HEK293T (cell line): Measurements from ENCODE around the gene ESYT2.

Source experiments
- BHLHE40 ChIP-seq: fragments of 450-650 bp; IDR thresholded peaks from 2 replicates; pipeline ENCODE4 v1.6.1; 2016; ENCODE audit warnings: mild to moderate bottlenecking, moderate library complexity, borderline replicate concordance
- ELF4 ChIP-seq: fragments of 450-650 bp; IDR thresholded peaks from 2 replicates; pipeline ENCODE4 v1.6.1; 2017; ENCODE audit warnings: antibody characterized with exemption
- FOXA1 ChIP-seq: fragments of 450-650 bp; IDR thresholded peaks from 2 replicates; pipeline ENCODE4 v1.6.1; 2016; ENCODE audit warnings: mild to moderate bottlenecking
- FOXK2 ChIP-seq: fragments of 450-650 bp; IDR thresholded peaks from 2 replicates; pipeline ENCODE4 v1.6.1; 2016; ENCODE audit warnings: mild to moderate bottlenecking
- L3MBTL2 ChIP-seq: fragments of 450-650 bp; conservative IDR thresholded peaks from 2 replicates; pipeline ENCODE4 v1.6.1; 2016; ENCODE audit warnings: mild to moderate bottlenecking
- LEF1 ChIP-seq: fragments of 450-650 bp; IDR thresholded peaks from 2 replicates; pipeline ENCODE4 v1.6.1; 2017; ENCODE audit warnings: mild to moderate bottlenecking, borderline replicate concordance
- SP1 ChIP-seq: fragments of 450-650 bp; IDR thresholded peaks from 2 replicates; pipeline ENCODE4 v1.6.1; 2017
- SUZ12 ChIP-seq: fragments of 450-650 bp; IDR thresholded peaks from 2 replicates; pipeline ENCODE4 v1.6.1; 2016; ENCODE audit warnings: mild to moderate bottlenecking
- ZNF384 ChIP-seq: fragments of 450-650 bp; IDR thresholded peaks from 2 replicates; pipeline ENCODE4 v1.6.1; 2016

GRCh38 chr7:158757404-158757989 is 71.8 kb downstream of the ESYT2 start:
- TF ChIP-seq BHLHE40 (no peak), ZNF384 (no peak), SUZ12 (no peak), ELF4 (no peak), FOXA1 (no peak), FOXK2 (no peak), L3MBTL2 (no peak), LEF1 (no peak), SP1 (no peak)
